HG02588 (cell line): ENCODE measurements around the gene BAIAP3.

Experiments used
- ATAC-seq: cut with Tn5 transposase; IDR thresholded peaks from one replicate; pipeline ENCODE4 v1.9.1; 2021; ENCODE audit warnings: mild to moderate bottlenecking, moderate library complexity; ENCODE audit not compliant: unreplicated experiment

The BAIAP3 gene

GRCh38 chr16:1330931-1331711 is 2.3 kb upstream of the BAIAP3 start:
- no peak for ATAC-seq

GRCh38 chr16:1331712-1332617 is 1.5 kb upstream of the BAIAP3 start:
- ATAC-seq = no peak

GRCh38 chr16:1332618-1333148 is 762 bp upstream of the BAIAP3 start:
- ATAC-seq = no peak

GRCh38 chr16:1333854-1334700 is 632 bp downstream of the BAIAP3 start:
- ATAC-seq = no peak

- ATAC-seq = no peak
These were observed 1.3 kb downstream of the BAIAP3 start for GRCh38 chr16:1334739-1335138.

GRCh38 chr16:1335211-1335971 is 1.9 kb downstream of the BAIAP3 start:
- ATAC-seq = no peak

GRCh38 chr16:1335996-1336395 is 2.6 kb downstream of the BAIAP3 start:
- ATAC-seq = no peak

GRCh38 chr16:1336619-1337018 is 3.2 kb downstream of the BAIAP3 start:
- no peak for ATAC-seq

GRCh38 chr16:1337486-1337885 is 4.0 kb downstream of the BAIAP3 start:
- ATAC-seq = no peak

GRCh38 chr16:1338119-1338730 is 4.8 kb downstream of the BAIAP3 start:
- no peak for ATAC-seq

GRCh38 chr16:1338855-1339675 is 5.6 kb downstream of the BAIAP3 start:
- ATAC-seq = no peak

- ATAC-seq = no peak
These were observed 7.5 kb downstream of the BAIAP3 start for GRCh38 chr16:1340730-1341494.

GRCh38 chr16:1341495-1342420 is 8.3 kb downstream of the BAIAP3 start:
- no peak for ATAC-seq

- ATAC-seq = peak; percentile 77
These were observed 9.3 kb downstream of the BAIAP3 start for GRCh38 chr16:1342526-1343427.

- ATAC-seq = no peak
These were observed 10.2 kb downstream of the BAIAP3 start for GRCh38 chr16:1343428-1344242.
